Natural killer cell treated with Interleukin-12 subunit alpha and Interleukin-12 subunit beta and Interleukin-15 and Interleukin-18, amount 100 ng/mL, for 72 hours (primary cell): ENCODE measurements around the gene ALG11. TPM values are rescaled to one million over a fixed set of nuclear protein-coding genes. Genes with fewer than 3 reads are reported as not detected.
"Not testable (repeated sequence)": the region's sequence is repeated elsewhere in the genome, so short reads cannot be mapped to it uniquely, and the experiment has no call there.

Source experiments
- ATAC-seq, 2 donors: fragments of 150-1000 bp; cut with Tn5 transposase in 1 of 2; sonication (Bioruptor Pico), chemical (Tn5 transposase) in 1 of 2; 2 replicates each; pipeline ENCODE4 v1.10.0; 2021
- DNase-seq: peaks from one replicate; pipeline ENCODE4 v3.0.0; 2022; ENCODE audit warnings: low spot score
- H3K27ac Mint-ChIP-seq, 2 donors: 1 replicate in 1 of 2; 2 replicates in 1 of 2; pipeline ENCODE4 v1.8.0; 2022; ENCODE audit warnings: mixed read lengths in 2 of 2, mild to moderate bottlenecking in 1 of 2, moderate library complexity in 1 of 2
- H3K27me3 Mint-ChIP-seq, 2 donors: 1 replicate in 1 of 2; 2 replicates in 1 of 2; pipeline ENCODE4 v1.8.0; 2022; ENCODE audit warnings: mixed read lengths in 2 of 2
- H3K36me3 Mint-ChIP-seq: one replicate; pipeline ENCODE4 v1.8.0; 2022; ENCODE audit warnings: mixed read lengths
- H3K4me1 Mint-ChIP-seq, 2 donors: 1 replicate in 1 of 2; 2 replicates in 1 of 2; pipeline ENCODE4 v1.8.0; 2022; ENCODE audit warnings: low read depth in 2 of 2, mixed read lengths in 2 of 2, mild to moderate bottlenecking in 1 of 2
- H3K4me3 Mint-ChIP-seq: one replicate; pipeline ENCODE4 v1.8.0; 2022; ENCODE audit warnings: mixed read lengths
- H3K9me3 Mint-ChIP-seq: 2 replicates; pipeline ENCODE4 v1.8.0; 2022; ENCODE audit warnings: mixed read lengths
- total RNA-seq, 2 donors: library from RNA; stranded (reverse); gene quantifications; one replicate each; pipeline ENCODE4 v1.2.3, GENCODE V29; 2022

ALG11 gene
- total RNA-seq, 2 donors from 2014 or later = 31.8 to 39.8 TPM

- not testable (repeated sequence) for H3K36me3 Mint-ChIP-seq, H3K4me3 Mint-ChIP-seq, ATAC-seq, DNase-seq, H3K27ac Mint-ChIP-seq, H3K4me1 Mint-ChIP-seq, H3K9me3 Mint-ChIP-seq
- H3K27me3 Mint-ChIP-seq = peaks cover 35 to 36% of the 10 kb centered on the region in 2 donors
Measured at GRCh38 chr13:51983292-51983691, 28.9 kb upstream of the ALG11 start.

- H3K9me3 Mint-ChIP-seq, DNase-seq, H3K27ac Mint-ChIP-seq, ATAC-seq, H3K36me3 Mint-ChIP-seq, H3K4me1 Mint-ChIP-seq, H3K4me3 Mint-ChIP-seq: not testable (repeated sequence)
- peaks cover 36 to 37% of the 10 kb centered on the region in 2 donors for H3K27me3 Mint-ChIP-seq
Measured at GRCh38 chr13:51984904-51985303, 27.3 kb upstream of the ALG11 start.

GRCh38 chr13:51988988-51989618 lies 23.1 kb upstream of the ALG11 start:
- ATAC-seq (no peak), DNase-seq (no peak)
- Mint-ChIP-seq H3K36me3 (no peaks in the 10 kb centered on the region), H3K27me3 (peaks cover 37 to 39% of the 10 kb centered on the region in 2 donors), H3K27ac (no peak overlapping the region), H3K9me3 (no peaks in the 10 kb centered on the region), H3K4me3 (no peak overlapping the region), H3K4me1 (no peaks in the 10 kb centered on the region)

GRCh38 chr13:51993713-51994112 lies 18.5 kb upstream of the ALG11 start:
- no peak overlapping the region for H3K4me3 Mint-ChIP-seq
- no peaks in the 10 kb centered on the region for H3K4me1 Mint-ChIP-seq
- no peak overlapping the region for H3K27ac Mint-ChIP-seq
- ATAC-seq (no peak), DNase-seq (no peak)
- H3K9me3 Mint-ChIP-seq = no peaks in the 10 kb centered on the region
- no peaks in the 10 kb centered on the region for H3K36me3 Mint-ChIP-seq
- H3K27me3 Mint-ChIP-seq = peaks cover 19 to 28% of the 10 kb centered on the region in 2 donors

GRCh38 chr13:51995677-51996551 lies 16.3 kb upstream of the ALG11 start:
- Mint-ChIP-seq H3K9me3 (no peaks in the 10 kb centered on the region), H3K4me1 (no peaks in the 10 kb centered on the region), H3K36me3 (no peaks in the 10 kb centered on the region), H3K27ac (no peak overlapping the region), H3K4me3 (no peak overlapping the region), H3K27me3 (peaks cover 27 to 39% of the 10 kb centered on the region in 2 donors)
- ATAC-seq (peak in 1 of 2 donors; percentile 61), DNase-seq (no peak)

GRCh38 chr13:51996641-51997040 lies 15.6 kb upstream of the ALG11 start:
- H3K9me3 Mint-ChIP-seq = no peaks in the 10 kb centered on the region
- H3K27ac Mint-ChIP-seq = no peak overlapping the region
- DNase-seq (no peak), ATAC-seq (no peak)
- H3K4me3 Mint-ChIP-seq = no peak overlapping the region
- H3K4me1 Mint-ChIP-seq = no peaks in the 10 kb centered on the region
- H3K27me3 Mint-ChIP-seq = peaks cover 22 to 43% of the 10 kb centered on the region in 2 donors
- no peaks in the 10 kb centered on the region for H3K36me3 Mint-ChIP-seq

GRCh38 chr13:51997186-51997585 lies 15.0 kb upstream of the ALG11 start:
- Mint-ChIP-seq H3K4me3 (no peak overlapping the region), H3K27ac (no peak overlapping the region), H3K9me3 (no peaks in the 10 kb centered on the region), H3K36me3 (no peaks in the 10 kb centered on the region), H3K27me3 (peaks cover 22 to 43% of the 10 kb centered on the region in 2 donors), H3K4me1 (no peaks in the 10 kb centered on the region)
- DNase-seq = no peak
- ATAC-seq = no peak

GRCh38 chr13:51997641-51998330 lies 14.4 kb upstream of the ALG11 start:
- peaks cover 22 to 43% of the 10 kb centered on the region in 2 donors for H3K27me3 Mint-ChIP-seq
- ATAC-seq (no peak), DNase-seq (no peak)
- H3K4me3 Mint-ChIP-seq = no peak overlapping the region
- H3K4me1 Mint-ChIP-seq = no peaks in the 10 kb centered on the region
- no peak overlapping the region for H3K27ac Mint-ChIP-seq
- H3K9me3 Mint-ChIP-seq = no peaks in the 10 kb centered on the region
- no peaks in the 10 kb centered on the region for H3K36me3 Mint-ChIP-seq

GRCh38 chr13:51998723-51999509 lies 13.3 kb upstream of the ALG11 start:
- H3K36me3 Mint-ChIP-seq = no peaks in the 10 kb centered on the region
- no peaks in the 10 kb centered on the region for H3K4me1 Mint-ChIP-seq
- peaks cover 22 to 39% of the 10 kb centered on the region in 2 donors for H3K27me3 Mint-ChIP-seq
- no peak overlapping the region for H3K4me3 Mint-ChIP-seq
- no peaks in the 10 kb centered on the region for H3K9me3 Mint-ChIP-seq
- DNase-seq (no peak), ATAC-seq (no peak)
- no peak overlapping the region for H3K27ac Mint-ChIP-seq

- H3K4me1 Mint-ChIP-seq = no peaks in the 10 kb centered on the region
- DNase-seq (no peak), ATAC-seq (no peak)
- peaks cover 22 to 39% of the 10 kb centered on the region in 2 donors for H3K27me3 Mint-ChIP-seq
- H3K9me3 Mint-ChIP-seq = no peaks in the 10 kb centered on the region
- H3K4me3 Mint-ChIP-seq = no peak overlapping the region
- H3K36me3 Mint-ChIP-seq = no peaks in the 10 kb centered on the region
- no peak overlapping the region for H3K27ac Mint-ChIP-seq
Measured at GRCh38 chr13:51999510-51999911, 12.7 kb upstream of the ALG11 start.

GRCh38 chr13:51999921-52000320 lies 12.3 kb upstream of the ALG11 start:
- Mint-ChIP-seq H3K4me1 (no peaks in the 10 kb centered on the region), H3K27ac (no peak overlapping the region), H3K4me3 (no peak overlapping the region), H3K36me3 (no peaks in the 10 kb centered on the region), H3K27me3 (peaks cover 22 to 39% of the 10 kb centered on the region in 2 donors), H3K9me3 (no peaks in the 10 kb centered on the region)
- ATAC-seq = no peak
- DNase-seq = no peak

- no peak overlapping the region for H3K4me3 Mint-ChIP-seq
- H3K27me3 Mint-ChIP-seq = peaks cover 24 to 39% of the 10 kb centered on the region in 2 donors
- ATAC-seq (peak; percentile 58 to 59), DNase-seq (no peak)
- no peaks in the 10 kb centered on the region for H3K9me3 Mint-ChIP-seq
- no peak overlapping the region for H3K27ac Mint-ChIP-seq
- no peaks in the 10 kb centered on the region for H3K36me3 Mint-ChIP-seq
- H3K4me1 Mint-ChIP-seq = no peaks in the 10 kb centered on the region
Measured at GRCh38 chr13:52001120-52001731, 11.0 kb upstream of the ALG11 start.

GRCh38 chr13:52002361-52002760 lies 9.8 kb upstream of the ALG11 start:
- H3K27ac Mint-ChIP-seq = no peak overlapping the region
- H3K4me1 Mint-ChIP-seq = no peaks in the 10 kb centered on the region
- ATAC-seq = no peak
- H3K36me3 Mint-ChIP-seq = no peaks in the 10 kb centered on the region
- H3K9me3 Mint-ChIP-seq = no peaks in the 10 kb centered on the region
- DNase-seq = no peak
- peaks cover 25 to 41% of the 10 kb centered on the region in 2 donors for H3K27me3 Mint-ChIP-seq
- no peak overlapping the region for H3K4me3 Mint-ChIP-seq
